Effector CD8-positive, alpha-beta T cell (primary cell): ENCODE results near the gene ELOVL6.
"Not testable (repeated sequence)": the region's sequence is repeated elsewhere in the genome, so short reads cannot be mapped to it uniquely, and the experiment has no call there.

Experiments used
- DNase-seq: peaks from one replicate; lab custom pipeline; 2025; lab: John Stamatoyannopoulos, UW

ELOVL6 gene

DNA sequence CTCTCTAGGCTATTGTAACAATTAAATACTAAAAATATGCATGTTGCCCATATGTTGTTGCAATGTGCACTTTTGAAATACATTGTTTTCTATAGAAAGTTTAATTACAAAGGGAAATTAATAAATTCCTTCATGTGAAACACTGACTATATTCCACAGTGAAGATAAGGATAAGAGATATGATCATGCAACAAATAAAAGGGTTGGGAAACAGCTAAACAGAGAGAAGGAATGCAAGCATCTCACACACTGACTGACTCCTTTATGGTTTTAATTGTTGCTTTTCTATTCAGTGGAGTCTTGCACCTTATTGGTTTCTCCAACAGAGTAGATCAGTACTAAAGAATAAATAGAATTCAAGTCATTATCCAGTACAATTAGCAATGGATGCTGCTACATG, 37.8 kb downstream of the ELOVL6 start:
- no peak for DNase-seq

DNA sequence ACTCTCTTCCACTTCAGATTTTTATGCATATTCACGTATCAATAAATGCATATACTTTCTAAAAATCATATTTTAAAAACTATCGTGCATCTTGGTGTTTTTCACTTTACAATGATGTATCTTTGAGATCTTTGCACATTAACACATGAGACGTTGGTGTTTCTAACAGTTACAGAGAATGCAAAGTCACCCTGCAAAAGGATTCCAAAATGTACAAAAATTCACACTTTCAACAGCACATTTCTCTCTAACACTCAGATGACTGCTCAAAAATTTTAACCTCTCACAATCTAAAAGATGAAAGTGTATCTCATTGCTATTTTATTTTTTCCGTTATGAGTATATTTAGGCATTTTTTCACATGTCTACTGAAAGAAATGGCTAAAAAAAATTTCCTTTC, 38.9 kb downstream of the ELOVL6 start:
- no peak for DNase-seq

DNA sequence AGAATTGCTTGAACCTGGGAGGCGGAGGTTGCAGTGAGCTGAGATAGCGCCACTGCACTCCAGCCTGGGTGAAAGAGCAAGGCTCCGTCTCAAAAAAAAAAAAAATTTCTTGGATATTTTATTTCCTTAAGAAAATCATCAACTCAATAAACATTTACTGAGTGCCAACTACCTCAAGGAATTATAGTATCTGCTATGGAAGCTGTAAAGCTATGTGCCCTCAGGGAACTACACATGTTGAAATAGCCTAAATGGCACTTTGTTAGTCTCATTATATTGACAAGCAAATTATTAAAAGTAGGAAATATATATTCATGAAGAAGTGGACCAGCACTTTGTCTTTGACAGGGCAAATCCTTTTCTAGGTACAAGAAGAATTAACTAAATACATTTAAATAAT, 40.8 kb downstream of the ELOVL6 start:
- DNase-seq: no peak

DNA sequence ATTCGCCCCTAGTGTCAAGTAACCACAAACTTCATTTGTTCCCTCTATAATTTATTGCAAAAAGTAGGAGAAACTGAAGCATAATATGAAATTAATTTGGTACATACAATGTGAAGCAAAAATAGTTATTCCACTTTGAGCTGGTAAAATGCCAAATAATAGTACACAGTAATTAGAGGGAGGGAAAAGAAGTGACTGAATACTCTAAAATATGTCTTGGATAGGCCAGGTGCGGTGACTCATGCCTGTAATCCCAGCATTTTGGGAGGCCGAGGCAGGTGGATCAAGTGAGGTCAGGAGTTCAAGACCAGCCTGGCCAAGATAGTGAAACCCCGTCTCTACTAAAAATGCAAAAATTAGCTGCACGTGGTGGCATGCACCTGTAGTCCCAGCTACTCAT, 41.2 kb downstream of the ELOVL6 start:
- DNase-seq: not testable (repeated sequence)

DNA sequence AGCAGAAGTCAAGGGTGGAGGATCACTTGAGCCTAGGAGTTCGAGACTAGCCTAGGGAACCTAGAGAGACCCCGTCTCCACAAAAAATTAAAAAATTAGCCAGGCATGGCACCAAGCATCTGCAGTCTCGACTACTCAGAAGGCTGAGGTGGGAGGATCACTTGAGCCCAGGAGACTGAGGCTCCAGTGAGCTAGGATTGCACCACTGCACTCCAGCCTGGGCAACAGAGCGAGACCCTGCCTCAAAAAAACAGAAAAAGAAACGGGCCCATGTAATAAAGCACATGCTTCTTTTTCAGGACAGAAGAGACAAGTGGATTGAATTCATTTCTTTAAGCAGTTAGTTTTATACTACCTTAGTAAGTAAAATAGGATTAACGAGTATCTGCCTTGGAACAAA, 42.0 kb downstream of the ELOVL6 start:
- DNase-seq: no peak

DNA sequence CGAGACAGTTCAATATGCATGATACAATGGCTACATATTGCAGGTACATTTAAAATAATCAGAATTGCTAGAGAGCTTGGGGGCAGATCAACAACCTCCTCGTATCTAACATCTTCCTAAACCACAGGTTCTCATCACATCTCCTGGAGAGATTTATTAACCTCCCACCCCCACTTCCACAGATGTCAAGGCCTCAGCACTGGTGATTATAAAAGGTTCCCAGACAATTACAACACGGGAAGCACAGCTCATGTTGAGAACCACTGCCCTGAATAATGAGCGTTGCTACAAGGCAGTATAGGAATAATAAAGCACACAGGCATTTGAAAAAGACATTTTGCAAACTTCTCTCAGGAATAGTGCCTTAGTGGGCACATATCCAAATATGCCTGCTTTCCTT, 42.8 kb downstream of the ELOVL6 start:
- no peak for DNase-seq

DNA sequence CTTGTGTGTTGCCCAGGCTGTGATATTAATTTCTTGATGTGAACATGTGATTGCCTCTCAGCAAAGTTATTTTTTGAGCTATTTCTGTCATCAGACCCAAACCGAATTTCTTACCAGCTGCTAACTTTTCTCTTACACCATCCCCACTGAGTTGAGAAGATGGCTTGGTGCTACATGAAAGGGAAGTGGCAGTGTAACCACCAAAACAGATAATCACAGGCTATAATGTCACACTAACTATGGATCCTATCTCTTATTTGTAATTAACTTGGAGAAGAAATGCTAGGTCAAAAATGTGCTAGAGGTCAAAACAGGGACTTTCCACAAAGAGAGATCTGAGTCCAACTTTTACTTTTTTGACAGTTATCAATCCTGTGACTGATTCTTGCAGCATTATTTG, 43.8 kb downstream of the ELOVL6 start:
- no peak for DNase-seq

DNA sequence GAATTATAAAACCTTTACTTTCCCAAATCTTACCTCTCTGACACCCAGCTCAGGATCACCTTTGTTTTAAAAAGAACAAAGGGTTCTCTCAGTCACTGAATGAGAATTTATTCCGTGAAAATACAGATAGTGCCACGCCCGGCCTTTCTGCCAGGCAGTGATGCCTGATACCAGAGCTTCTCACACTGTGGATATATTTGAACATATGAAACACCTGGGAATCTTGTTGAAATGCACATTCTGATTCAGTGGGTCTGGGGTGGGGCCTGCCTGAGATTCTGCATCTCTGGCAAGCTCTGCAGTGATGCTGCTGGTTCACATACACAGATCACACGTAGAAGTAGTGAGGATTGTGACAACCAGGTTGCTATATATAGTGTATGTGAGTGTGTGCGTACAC, 46.0 kb downstream of the ELOVL6 start:
- DNase-seq: no peak

DNA sequence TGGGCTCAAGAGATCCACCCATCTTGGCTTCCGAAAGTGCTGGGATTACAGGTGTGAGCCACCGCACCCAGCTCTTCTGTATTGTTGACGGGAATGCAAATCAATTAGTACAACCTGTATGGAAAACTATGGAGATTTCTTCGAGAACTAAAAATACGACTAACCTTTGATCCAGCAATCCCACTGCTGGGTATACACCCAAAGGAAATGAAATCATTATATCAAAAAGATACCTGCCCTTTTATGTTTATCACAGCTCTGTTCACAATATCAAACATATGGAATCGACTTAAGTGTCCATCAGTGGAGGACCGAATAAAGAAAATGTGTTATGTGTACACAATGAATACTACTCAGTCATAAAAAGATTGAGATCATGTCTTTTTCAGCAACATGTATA, 49.3 kb downstream of the ELOVL6 start:
- no peak for DNase-seq

DNA sequence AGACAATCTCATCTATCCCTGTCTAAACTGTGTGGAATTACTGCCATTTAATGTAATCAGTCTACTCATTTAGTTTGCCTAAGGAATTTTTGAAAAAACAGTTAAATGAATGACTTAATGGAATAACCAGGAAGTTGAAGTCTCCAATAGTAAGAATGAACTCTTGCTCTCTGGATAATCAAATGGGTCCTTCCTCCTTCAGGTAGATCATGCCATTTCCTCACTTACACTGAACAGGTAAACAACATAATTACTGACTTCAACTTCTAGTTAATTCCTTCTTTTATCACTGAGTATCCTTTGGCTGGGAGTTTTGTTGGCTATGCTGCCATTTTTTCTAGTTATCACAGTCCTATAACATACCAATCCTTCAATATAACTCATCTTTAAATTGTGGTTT, 56.0 kb downstream of the ELOVL6 start:
- DNase-seq: no peak

DNA sequence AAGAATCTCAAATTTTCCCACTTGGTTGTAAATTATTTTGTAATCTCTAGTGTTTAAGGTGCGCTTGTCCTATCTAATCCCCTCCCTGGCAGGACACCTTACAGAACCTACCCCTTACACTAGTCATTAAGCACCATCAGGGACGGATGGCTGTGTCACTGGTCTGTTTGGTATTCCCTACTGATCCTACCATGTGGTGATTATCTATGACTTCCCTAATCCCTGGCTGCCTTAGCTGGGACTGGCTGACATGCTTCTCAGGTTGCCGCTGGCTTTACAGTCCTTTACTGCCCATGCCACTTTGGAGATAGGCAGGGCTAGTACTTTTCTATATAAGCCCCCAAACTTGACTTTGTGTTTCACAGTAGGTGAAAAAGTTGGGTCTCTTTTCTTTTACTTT, 58.6 kb downstream of the ELOVL6 start:
- DNase-seq: no peak

DNA sequence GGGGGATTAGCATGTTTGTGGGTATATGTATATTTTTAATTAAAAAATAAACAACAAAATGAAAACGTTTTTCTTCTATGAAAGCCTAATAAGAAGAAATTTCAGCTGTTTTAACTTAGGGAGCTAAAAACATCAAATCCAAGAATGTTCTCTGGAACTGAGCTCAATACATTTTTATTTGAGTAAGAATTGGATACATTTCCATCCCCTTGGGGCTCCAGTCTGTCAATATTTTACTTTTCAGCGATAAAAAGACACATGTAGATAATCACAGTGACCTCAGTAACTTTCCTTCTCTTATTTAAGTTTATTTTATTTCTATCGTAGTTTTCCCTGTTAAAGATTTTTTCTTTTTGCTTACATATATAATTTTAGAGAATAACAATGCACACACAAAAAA, 59.3 kb downstream of the ELOVL6 start:
- no peak for DNase-seq

DNA sequence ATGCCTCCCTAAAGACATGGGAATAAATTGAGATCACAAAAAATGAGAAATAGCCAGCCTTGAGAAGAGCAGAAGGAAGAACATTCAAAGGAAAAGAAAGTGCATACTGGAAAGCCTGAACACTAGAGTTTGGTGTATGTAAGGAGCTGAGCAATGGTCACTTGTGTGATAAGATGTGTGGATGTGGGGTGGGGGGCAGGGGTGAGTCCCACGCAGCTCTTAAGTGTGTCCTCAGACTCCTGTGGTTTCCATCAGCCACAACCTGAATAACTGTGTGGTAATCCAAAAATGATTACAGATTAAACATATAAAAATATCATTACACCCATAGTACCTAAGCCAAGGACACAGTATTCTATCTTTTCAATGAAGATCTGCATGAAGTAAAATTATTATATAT, 59.9 kb downstream of the ELOVL6 start:
- DNase-seq: no peak

DNA sequence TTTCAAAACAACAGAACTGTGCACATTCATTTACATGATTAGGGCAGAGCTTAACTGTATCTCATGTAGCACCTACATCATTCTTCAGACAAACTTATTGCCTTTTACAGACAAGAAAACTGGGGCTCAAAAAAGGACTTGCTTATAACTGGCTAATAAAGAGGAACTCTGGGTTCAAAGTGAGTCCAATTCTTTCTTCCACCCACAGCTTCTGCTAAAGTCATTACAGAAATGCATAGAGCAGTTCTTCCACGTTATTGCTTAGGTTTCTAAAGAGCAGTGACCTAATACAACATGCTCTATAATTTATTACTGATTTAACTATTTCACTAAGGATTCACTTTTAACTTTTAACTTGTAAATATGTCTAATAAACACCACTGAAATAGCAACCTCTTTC, 60.6 kb downstream of the ELOVL6 start:
- DNase-seq: no peak

DNA sequence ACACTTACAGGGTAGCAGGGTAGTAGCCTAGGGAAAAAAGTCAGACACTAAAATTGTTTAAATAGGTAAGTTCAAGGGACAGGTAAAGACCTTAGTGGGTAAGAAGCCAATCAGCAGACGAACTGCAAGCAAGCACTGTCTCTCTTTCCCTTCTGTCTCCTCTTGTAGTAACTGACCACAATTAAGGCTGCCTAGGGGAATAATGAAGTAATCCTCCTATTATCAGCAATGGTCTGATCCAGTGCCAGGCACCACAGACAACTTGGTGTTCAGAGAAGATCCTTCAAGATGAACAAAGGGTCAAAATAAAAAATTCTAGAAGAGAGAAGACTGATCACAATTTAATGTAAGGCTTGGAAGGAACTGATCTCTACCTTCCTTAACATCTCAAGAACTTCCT, 62.9 kb downstream of the ELOVL6 start:
- no peak for DNase-seq

DNA sequence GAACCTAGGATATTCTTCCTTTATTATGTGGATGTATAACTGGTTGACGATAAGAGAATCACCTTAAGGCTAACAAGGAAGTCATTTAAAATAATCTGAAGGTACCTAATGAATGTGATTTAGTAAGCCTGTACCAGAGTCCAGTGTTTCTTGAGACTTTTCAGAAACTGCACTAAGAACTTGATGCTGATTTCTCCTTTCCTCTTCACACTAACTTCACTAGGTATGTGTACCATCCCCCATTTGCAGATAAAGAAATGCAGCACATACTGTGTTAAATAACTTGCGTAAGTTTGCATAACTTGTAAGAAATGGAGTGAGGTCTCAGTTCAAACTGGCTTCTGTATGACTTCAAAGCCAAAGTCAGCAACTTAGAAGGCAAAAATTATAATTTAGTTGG, 63.3 kb downstream of the ELOVL6 start:
- no peak for DNase-seq

DNA sequence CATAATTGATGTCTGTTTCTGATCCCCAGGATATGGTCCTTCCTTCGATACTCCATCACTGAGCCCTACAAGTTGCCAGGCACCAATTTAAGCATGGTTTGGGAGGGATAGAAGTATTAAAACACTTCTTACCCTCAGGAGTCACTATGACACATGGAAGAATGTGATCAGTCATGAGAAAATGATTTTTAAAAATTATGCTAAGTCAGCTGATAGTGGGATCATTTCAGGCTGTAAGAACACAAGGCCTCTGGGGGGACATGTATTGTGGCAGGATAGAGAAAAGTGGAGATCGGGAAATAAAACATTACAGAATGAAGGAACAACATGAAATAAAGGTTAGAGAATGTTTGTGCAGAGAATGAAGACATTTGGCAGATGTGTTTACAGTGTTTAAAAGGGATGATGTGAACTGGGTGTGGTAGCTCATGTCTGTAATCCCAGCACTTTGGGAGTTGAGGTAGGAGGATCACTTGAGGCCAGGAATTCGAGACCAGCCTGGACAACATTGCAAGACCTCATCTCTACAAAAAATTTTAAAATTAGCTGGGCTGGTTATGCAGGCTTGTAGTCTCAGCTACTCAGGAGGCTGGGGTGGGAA, 64.0 kb downstream of the ELOVL6 start:
- no peak for DNase-seq

DNA sequence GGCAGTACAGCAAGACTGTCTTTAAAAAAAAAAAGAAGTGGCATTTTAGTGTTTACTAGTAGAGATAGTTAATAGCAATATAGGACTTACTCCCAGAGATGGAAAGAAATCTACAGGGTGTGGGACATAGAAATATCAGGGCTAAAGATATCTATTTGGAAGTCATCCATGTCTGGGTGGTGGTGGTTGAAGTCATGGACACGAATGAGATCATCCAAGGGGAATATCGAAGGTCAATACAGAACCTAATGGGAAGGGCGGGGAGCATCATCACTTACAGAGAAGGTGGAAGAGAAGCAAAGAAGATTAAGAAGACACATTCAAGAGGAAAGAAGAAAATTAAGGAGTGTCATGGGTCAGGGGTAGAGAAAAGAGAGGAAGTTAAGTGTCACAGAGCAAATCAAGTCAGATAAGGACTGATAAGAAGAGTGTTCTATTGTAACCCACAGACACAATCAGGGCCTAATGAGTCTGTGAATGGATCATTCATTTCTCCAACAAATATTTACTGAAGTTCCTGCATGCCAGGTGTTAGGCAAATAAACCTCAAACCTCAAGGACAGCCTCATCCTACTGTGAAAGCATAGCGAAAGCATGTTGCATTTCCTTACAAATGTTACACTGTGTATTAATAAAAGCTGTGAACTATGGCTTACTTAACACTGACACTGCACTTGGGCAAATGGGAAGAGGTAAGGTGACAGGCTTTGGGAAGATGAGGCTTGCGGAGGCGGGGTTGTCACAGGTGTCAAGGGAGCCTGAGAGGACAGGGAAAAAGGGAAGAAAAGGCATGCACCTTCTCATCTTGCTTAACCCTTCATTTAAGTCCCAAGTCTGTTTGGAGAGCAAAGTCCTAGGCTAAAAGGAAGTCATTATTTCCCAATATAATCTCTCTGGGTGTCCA, 65.3 kb downstream of the ELOVL6 start:
- no peak for DNase-seq

DNA sequence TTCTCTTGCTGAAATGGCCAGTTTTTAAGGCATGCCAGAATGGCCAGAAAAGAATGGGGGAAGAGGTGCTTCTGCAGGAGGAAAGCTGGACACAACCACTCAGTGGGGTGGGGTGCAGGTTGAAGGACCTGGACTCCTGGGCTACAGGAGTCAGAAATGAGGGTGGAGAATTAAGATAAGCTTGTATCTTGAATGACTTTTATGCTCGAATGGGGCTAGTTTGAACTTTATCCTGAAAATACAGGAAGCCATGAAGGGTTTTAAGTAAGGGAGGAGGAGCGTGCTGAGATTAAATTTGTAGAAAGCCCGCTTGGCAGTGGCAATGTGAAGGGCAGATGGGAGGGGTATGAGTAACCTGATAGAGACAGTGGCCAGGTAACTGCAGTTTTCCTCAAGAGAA, 66.5 kb downstream of the ELOVL6 start:
- no peak for DNase-seq

DNA sequence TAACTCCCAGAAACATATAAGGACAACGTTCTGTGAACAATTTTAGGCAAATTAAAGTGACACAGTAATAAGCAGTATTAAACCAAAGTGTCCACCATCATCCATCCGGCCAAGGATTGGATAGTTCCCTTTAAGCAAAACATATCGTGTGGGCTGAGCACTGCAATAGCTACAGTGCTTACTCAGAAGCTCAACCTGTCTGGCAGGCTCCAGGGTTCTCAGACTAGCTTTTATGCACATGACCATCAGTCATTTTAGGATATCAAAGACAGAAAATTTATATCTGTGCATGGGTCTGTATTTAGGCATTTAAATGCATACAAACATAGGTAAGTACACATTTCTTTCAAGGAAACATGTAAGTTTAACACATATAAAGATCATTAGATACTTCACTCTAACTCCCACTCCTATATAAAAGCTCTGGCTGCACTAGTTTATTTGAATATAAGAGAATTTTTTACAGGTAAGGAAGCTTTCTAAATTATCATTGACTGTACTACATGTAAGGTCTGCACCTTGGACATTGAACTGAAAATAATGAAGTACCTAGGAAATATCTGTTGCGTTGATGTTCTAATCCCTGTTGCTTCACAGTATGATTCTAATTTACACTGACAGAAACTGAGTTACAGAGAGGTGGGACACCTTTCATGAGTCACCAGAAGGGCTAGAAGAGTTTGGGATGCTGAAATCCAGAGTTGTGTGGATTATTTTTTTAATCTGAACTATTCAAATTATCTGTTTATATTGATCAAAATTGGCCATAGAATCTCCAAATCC, 67.6 kb downstream of the ELOVL6 start:
- DNase-seq: no peak

DNA sequence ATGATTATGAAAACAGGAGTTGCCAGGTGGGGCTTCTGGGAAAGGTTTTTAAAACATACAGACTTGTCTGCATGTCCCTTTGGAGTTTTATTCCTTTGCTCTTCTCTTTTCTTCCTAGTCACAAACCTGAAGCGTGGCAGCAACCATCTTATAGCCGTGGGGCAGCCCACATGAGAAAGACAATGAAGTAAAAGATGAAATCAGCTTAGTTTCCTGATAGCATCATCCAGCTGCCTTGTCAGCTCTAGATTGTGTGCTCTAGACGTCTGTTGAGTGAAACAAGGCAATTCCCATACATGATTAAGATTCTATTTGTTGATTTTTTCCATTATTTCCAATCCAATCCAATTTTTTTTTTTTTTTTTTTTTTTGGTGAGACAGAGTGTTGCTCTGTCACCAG, 68.9 kb downstream of the ELOVL6 start:
- no peak for DNase-seq

DNA sequence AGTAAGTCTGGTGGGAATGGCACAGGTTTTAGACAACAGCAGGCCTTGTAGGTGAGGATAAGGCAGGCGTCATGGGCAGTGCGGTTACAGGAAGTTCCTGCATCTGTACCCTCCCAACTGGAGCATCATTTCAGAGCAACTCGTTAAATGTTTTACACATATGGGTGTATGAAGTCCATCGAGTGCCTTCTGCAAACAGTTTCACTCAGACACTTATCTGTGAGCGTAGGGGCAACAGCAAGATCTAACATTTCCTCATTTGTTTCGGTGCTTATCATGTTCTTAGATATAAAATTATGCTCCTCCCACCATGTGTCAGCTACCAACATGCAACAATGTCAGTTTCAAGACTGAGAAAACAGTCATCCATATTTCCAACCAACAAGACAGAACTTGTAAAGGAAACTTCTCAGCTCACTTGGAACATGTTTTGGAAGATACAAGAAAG, 69.9 kb downstream of the ELOVL6 start:
- DNase-seq: no peak

DNA sequence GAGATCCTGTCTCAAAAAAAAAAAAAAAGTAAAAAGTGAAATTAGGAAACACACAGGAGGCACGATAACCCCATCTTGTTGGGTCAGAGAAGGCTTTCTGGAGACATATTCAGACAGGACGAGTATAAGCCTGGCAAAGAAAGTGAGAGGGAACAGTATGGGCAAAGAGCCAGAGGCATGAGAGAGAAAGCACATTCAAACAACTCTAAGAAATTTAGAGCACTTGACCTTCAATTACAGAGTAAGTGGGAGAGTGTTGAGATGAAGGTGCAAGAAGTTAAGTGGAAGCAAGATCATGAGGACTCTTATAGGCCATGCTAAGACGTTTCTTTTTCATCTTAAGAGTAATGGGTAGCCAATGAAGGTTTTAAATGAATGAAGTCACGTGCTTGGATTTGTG, 70.4 kb downstream of the ELOVL6 start:
- DNase-seq: no peak
